ENCODE results near the gene ZNF638.
A peak's percentile ranks its signal among the peaks of the same experiment; 100 is the strongest.
"Not testable (repeated sequence)": the region's sequence is repeated elsewhere in the genome, so short reads cannot be mapped to it uniquely, and the experiment has no call there.

ZNF638 gene

GRCh38 chr2:71317900-71318299 lies 13.7 kb upstream of the ZNF638 start:
- Mint-ChIP-seq H3K27me3 (peaks cover 16% of the 10 kb centered on the region), H3K9me3 (peaks cover 53% of the 10 kb centered on the region)
- not testable (repeated sequence) for H3K27ac Mint-ChIP-seq; DNase-seq; H3K4me3 Mint-ChIP-seq; H3K4me1 Mint-ChIP-seq (ENCODE audit: low read depth); H3K36me3 Mint-ChIP-seq (ENCODE audit: low read depth)

GRCh38 chr2:71323386-71323785 lies 8.2 kb upstream of the ZNF638 start:
- Mint-ChIP-seq H3K27me3 (peaks cover 15% of the 10 kb centered on the region), H3K36me3 (ENCODE audit: low read depth) (peaks cover 3% of the 10 kb centered on the region), H3K27ac (no peak overlapping the region), H3K4me1 (ENCODE audit: low read depth) (no peaks in the 10 kb centered on the region), H3K4me3 (no peak overlapping the region), H3K9me3 (peaks cover 40% of the 10 kb centered on the region)
- DNase-seq = no peak

GRCh38 chr2:71326968-71327367 lies 4.6 kb upstream of the ZNF638 start:
- Mint-ChIP-seq H3K9me3 (peaks cover 10% of the 10 kb centered on the region), H3K4me3 (no peak overlapping the region), H3K27ac (no peak overlapping the region), H3K36me3 (ENCODE audit: low read depth) (peaks cover 4% of the 10 kb centered on the region), H3K4me1 (ENCODE audit: low read depth) (peaks cover 4% of the 10 kb centered on the region), H3K27me3 (peaks cover 12% of the 10 kb centered on the region)
- DNase-seq = no peak

GRCh38 chr2:71327916-71328315 lies 3.7 kb upstream of the ZNF638 start:
- Mint-ChIP-seq H3K27me3 (peaks cover 11% of the 10 kb centered on the region), H3K9me3 (peaks cover under 1% of the 10 kb centered on the region), H3K4me3 (no peak overlapping the region), H3K36me3 (ENCODE audit: low read depth) (peaks cover 14% of the 10 kb centered on the region), H3K27ac (no peak overlapping the region), H3K4me1 (ENCODE audit: low read depth) (peaks cover 8% of the 10 kb centered on the region)
- no peak for DNase-seq

GRCh38 chr2:71330155-71330554 lies 1.4 kb upstream of the ZNF638 start:
- Mint-ChIP-seq H3K4me1 (ENCODE audit: low read depth) (peaks cover 25% of the 10 kb centered on the region), H3K36me3 (ENCODE audit: low read depth) (peaks cover 30% of the 10 kb centered on the region), H3K27ac (no peak overlapping the region), H3K27me3 (peaks cover 8% of the 10 kb centered on the region), H3K4me3 (no peak overlapping the region), H3K9me3 (no peaks in the 10 kb centered on the region)
- DNase-seq = no peak

- peaks cover 30% of the 10 kb centered on the region for H3K4me1 Mint-ChIP-seq (ENCODE audit: low read depth)
- no peak overlapping the region for H3K27ac Mint-ChIP-seq
- no peaks in the 10 kb centered on the region for H3K9me3 Mint-ChIP-seq
- H3K27me3 Mint-ChIP-seq = peaks cover 8% of the 10 kb centered on the region
- peaks cover 35% of the 10 kb centered on the region for H3K36me3 Mint-ChIP-seq (ENCODE audit: low read depth)
- H3K4me3 Mint-ChIP-seq = peak overlapping the region; percentile 98
- DNase-seq = no peak
Observed at GRCh38 chr2:71330585-71331330, 824 bp upstream of the ZNF638 start.

GRCh38 chr2:71331331-71331580 lies 326 bp upstream of the ZNF638 start:
- H3K9me3 Mint-ChIP-seq, H3K27me3 Mint-ChIP-seq, DNase-seq: not testable (repeated sequence)
- Mint-ChIP-seq H3K4me3 (peak overlapping the region; percentile 98), H3K36me3 (ENCODE audit: low read depth) (peaks cover 38% of the 10 kb centered on the region), H3K4me1 (ENCODE audit: low read depth) (peaks cover 32% of the 10 kb centered on the region), H3K27ac (peak overlapping the region; percentile 99)

- no peaks in the 10 kb centered on the region for H3K9me3 Mint-ChIP-seq
- H3K27me3 Mint-ChIP-seq = peaks cover 8% of the 10 kb centered on the region
- H3K36me3 Mint-ChIP-seq (ENCODE audit: low read depth) = peaks cover 50% of the 10 kb centered on the region
- peak overlapping the region; percentile 98 for H3K4me3 Mint-ChIP-seq
- DNase-seq = no peak
- H3K4me1 Mint-ChIP-seq (ENCODE audit: low read depth) = peaks cover 43% of the 10 kb centered on the region
- peak overlapping the region; percentile 99 for H3K27ac Mint-ChIP-seq
Observed at GRCh38 chr2:71332435-71332796, 834 bp downstream of the ZNF638 start.

- peaks cover 60% of the 10 kb centered on the region for H3K36me3 Mint-ChIP-seq (ENCODE audit: low read depth)
- peaks cover 54% of the 10 kb centered on the region for H3K4me1 Mint-ChIP-seq (ENCODE audit: low read depth)
- peak overlapping the region; percentile 20 for H3K27ac Mint-ChIP-seq
- H3K27me3 Mint-ChIP-seq = peaks cover 8% of the 10 kb centered on the region
- no peak for DNase-seq
- no peaks in the 10 kb centered on the region for H3K9me3 Mint-ChIP-seq
- H3K4me3 Mint-ChIP-seq = peak overlapping the region; percentile 98
Observed at GRCh38 chr2:71333619-71334018, 2.0 kb downstream of the ZNF638 start.

GRCh38 chr2:71336384-71336783 lies 4.8 kb downstream of the ZNF638 start:
- peaks cover 72% of the 10 kb centered on the region for H3K4me1 Mint-ChIP-seq (ENCODE audit: low read depth)
- no peak overlapping the region for H3K4me3 Mint-ChIP-seq
- no peak overlapping the region for H3K27ac Mint-ChIP-seq
- no peak for DNase-seq
- no peaks in the 10 kb centered on the region for H3K27me3 Mint-ChIP-seq
- H3K9me3 Mint-ChIP-seq = no peaks in the 10 kb centered on the region
- peaks cover 77% of the 10 kb centered on the region for H3K36me3 Mint-ChIP-seq (ENCODE audit: low read depth)

GRCh38 chr2:71336802-71337201 lies 5.2 kb downstream of the ZNF638 start:
- H3K9me3 Mint-ChIP-seq = no peaks in the 10 kb centered on the region
- no peak overlapping the region for H3K27ac Mint-ChIP-seq
- H3K4me3 Mint-ChIP-seq = no peak overlapping the region
- no peak for DNase-seq
- peaks cover 74% of the 10 kb centered on the region for H3K36me3 Mint-ChIP-seq (ENCODE audit: low read depth)
- peaks cover 75% of the 10 kb centered on the region for H3K4me1 Mint-ChIP-seq (ENCODE audit: low read depth)
- no peaks in the 10 kb centered on the region for H3K27me3 Mint-ChIP-seq

GRCh38 chr2:71337776-71338175 lies 6.2 kb downstream of the ZNF638 start:
- Mint-ChIP-seq H3K9me3 (no peaks in the 10 kb centered on the region), H3K36me3 (ENCODE audit: low read depth) (peaks cover 69% of the 10 kb centered on the region), H3K27ac (no peak overlapping the region), H3K27me3 (no peaks in the 10 kb centered on the region), H3K4me3 (no peak overlapping the region), H3K4me1 (ENCODE audit: low read depth) (peaks cover 75% of the 10 kb centered on the region)
- DNase-seq = no peak

- no peak for DNase-seq
- Mint-ChIP-seq H3K9me3 (no peaks in the 10 kb centered on the region), H3K4me1 (ENCODE audit: low read depth) (peaks cover 75% of the 10 kb centered on the region), H3K27ac (no peak overlapping the region), H3K4me3 (no peak overlapping the region), H3K27me3 (no peaks in the 10 kb centered on the region), H3K36me3 (ENCODE audit: low read depth) (peaks cover 70% of the 10 kb centered on the region)
Observed at GRCh38 chr2:71339685-71340084, 8.1 kb downstream of the ZNF638 start.

- no peak overlapping the region for H3K27ac Mint-ChIP-seq
- DNase-seq = no peak
- H3K9me3 Mint-ChIP-seq = no peaks in the 10 kb centered on the region
- H3K4me3 Mint-ChIP-seq = no peak overlapping the region
- H3K4me1 Mint-ChIP-seq (ENCODE audit: low read depth) = peaks cover 71% of the 10 kb centered on the region
- H3K27me3 Mint-ChIP-seq = no peaks in the 10 kb centered on the region
- peaks cover 65% of the 10 kb centered on the region for H3K36me3 Mint-ChIP-seq (ENCODE audit: low read depth)
Observed at GRCh38 chr2:71340176-71340575, 8.6 kb downstream of the ZNF638 start.

- H3K9me3 Mint-ChIP-seq = no peaks in the 10 kb centered on the region
- no peak overlapping the region for H3K27ac Mint-ChIP-seq
- peaks cover 63% of the 10 kb centered on the region for H3K36me3 Mint-ChIP-seq (ENCODE audit: low read depth)
- no peak for DNase-seq
- H3K27me3 Mint-ChIP-seq = no peaks in the 10 kb centered on the region
- H3K4me1 Mint-ChIP-seq (ENCODE audit: low read depth) = peaks cover 70% of the 10 kb centered on the region
- H3K4me3 Mint-ChIP-seq = no peak overlapping the region
Observed at GRCh38 chr2:71341645-71342044, 10.1 kb downstream of the ZNF638 start.

GRCh38 chr2:71346065-71346464 lies 14.5 kb downstream of the ZNF638 start:
- no peak for DNase-seq
- Mint-ChIP-seq H3K9me3 (no peaks in the 10 kb centered on the region), H3K27ac (no peak overlapping the region), H3K4me3 (no peak overlapping the region), H3K27me3 (no peaks in the 10 kb centered on the region), H3K4me1 (ENCODE audit: low read depth) (peaks cover 65% of the 10 kb centered on the region), H3K36me3 (ENCODE audit: low read depth) (peaks cover 69% of the 10 kb centered on the region)
